ENCODE results near the gene TMTC1.
A peak's percentile ranks its signal among the peaks of the same experiment; 100 is the strongest.

TMTC1 gene

DNA sequence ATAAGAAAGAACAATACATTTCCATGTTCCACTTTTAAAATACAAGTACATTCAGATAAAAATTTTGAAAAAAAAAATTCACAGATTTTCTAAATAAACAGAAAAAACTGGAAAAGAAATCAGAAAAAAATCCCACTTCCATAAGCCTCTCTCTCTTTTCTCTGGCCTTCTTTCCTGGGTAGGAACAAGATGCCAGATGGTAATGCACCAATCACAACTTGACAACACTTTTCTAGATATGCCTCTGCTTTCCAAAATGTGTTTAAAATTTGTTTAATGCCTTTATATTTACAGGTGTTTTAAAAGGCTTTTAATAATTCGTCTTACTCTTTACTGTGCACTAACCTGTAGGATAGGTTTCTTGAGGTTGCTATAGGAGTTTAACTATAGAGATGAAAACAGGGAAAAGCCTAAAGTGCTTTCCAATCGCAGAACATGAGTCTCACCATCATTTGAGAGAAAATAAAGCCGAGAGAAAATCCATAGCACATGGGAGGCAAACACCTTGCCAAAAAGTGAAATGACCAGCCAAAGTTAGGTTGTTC is 74.2 kb downstream of the TMTC1 start:
- no peak for DNase-seq (ENCODE audit: low spot score)

DNA sequence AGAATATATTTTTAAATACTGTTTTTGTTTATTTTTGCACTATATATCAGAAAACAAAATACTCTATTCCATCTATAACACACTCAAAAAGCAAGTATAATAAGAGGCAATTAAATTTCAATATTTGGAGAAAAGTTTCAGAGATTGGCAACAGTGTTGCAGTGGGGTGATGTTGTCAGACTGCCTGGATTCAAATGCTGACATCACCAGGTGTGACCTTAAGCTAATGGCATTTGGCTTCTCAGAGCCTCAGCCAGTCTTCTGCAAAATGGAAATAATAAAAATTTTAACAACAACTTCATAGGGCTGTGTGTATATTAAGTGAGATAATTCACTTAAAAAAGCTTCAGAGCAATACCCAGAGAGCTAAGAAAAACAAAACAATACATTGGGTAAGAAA is 74.7 kb downstream of the TMTC1 start:
- no peak for DNase-seq (ENCODE audit: low spot score)

DNA sequence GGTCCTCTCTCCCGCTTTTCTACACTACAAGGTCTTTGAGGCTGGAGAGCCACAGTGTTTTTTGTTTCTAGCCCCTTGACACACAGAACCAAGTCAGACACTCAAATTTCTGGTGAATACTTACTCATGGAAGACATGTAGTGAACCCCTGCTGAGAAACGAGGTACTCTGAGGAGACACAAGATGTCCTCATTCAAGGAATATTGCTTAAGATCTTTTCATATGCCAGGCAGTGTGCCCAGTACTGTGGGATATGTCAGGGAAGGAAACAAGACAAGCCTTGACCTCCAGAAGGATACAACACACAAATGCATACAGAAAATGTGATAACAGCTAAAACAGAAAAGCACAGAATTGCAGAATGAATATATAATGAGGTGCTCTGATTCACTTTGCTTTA is 75.9 kb downstream of the TMTC1 start:
- DNase-seq (ENCODE audit: low spot score): no peak

DNA sequence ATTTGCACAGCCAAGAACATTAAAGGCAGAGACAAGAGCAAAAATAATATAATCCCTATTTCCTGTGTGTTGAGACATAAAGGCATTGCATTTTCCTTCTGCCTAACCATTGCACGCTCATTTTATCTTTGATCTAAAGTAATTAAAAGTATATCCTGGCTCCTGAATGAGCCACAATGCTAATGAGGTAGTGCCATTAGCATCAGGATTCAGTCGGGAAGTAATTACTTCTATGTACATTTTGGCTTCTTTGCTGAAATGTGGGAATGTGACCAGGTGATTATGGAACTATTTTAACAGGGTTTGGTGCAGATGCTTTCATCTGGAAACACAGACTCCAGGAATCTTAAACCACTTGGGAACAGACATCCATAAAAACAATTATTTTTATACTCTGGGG is 77.4 kb downstream of the TMTC1 start:
- DNase-seq (ENCODE audit: low spot score): no peak

DNA sequence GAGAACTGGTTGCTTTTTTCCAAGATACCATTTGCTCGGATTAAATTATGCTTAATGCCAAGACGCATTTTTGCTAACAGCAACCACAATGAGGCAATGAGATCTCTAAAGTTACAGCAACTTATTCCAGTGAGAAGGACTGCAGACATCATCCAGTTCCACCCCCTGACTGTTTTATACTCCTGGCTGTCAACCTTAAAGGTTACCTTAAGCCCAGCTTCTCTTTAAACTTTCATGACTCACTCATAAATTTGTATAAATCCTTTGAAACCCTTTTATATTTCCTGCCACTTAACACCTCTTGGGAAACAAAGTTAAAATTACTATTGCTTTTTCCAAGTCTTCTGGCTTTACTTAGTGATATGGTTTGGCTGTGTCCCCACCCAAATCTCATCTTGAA is 80.2 kb downstream of the TMTC1 start:
- DNase-seq (ENCODE audit: low spot score): no peak

DNA sequence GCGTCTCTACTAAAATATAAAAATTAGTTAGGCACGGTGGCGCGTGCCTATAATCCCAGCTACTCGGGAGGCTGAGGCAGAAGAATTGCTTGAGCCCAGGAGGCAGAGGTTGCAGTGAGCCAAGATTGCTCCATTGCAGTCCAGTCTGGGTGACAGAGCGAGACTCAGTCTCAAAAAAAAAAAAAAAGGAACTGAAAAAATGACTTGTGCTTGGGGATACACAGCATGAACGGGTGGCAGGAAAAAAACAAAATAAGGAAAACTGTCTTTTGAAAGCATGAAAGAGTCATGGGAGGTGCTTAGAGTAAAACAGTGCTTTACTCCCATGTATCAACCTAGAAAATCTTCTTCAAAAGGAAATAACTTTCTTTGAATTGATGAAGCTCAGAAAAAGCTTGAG is 80.8 kb downstream of the TMTC1 start:
- DNase-seq (ENCODE audit: low spot score): no peak

DNA sequence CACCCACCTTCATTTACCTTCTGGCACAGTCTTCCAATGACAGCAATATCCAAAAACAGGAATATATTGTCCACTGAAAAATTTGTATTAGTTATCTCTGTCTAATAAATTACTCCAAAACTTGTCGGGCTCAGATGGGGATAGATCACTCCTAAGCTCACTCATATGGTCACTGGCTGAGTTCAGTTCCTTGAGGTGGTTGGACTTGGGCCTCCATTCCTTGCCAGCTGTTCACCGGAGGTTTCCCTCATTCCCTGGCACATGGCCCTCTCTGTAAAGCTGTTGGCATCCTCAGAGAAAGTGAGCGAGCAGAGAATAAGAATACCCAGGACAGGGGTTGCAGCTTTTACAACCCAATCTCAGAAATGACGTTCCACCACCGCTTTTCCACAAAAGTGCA is 81.5 kb downstream of the TMTC1 start:
- no peak for DNase-seq (ENCODE audit: low spot score)

DNA sequence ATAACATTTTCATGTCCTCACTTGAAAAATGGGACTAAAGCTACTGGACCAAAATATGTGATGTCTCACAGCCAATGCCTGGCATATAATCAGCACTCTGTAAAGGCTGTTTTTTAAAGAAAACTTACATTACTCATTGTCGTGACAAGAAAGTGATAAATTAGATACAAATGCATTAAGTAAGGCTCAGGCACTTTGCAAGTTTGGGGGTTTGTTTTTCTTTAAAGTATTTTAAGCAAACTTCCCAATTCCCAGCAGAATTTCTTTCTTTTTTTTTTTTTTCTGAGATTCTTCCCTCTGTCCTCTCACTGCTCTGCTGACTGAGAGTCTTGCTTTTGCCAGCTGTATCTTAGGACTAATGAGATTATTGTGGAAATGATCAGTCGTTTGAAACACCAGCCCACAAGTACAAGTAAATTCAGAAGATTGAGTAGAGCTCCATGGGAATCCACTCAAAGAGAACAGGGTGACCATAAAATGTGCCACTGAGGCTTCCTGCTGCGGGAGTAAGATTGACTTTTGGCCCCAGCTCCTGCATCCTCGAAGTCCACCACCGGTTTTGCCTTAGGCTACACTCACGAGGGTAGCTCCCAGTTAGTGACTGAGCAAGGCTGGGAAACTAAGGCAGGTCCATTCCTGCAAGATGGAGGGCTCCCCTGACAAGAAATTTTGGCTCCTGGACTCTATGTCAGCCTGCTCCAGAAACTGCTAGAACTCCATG is 82.8 kb downstream of the TMTC1 start:
- DNase-seq (ENCODE audit: low spot score): no peak

DNA sequence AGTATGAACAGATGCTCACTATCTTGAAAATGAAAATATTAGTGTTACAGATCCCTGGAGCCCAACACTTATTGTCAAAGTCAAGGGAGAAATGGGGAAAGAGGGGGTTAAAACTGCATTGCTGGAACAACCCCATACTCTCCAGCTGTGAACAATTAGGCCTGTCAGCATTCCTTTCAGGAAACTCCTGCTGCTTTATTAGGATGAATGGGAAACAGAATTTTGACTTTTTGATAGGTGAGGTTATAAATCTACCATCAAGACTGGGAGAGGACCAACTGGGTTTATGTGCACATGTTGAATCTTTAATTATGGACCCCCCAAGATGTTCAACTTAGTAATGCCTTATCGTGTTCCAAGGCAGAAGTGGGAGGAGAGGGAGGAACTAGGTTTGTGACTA is 85.0 kb downstream of the TMTC1 start:
- peak; percentile 44 for DNase-seq (ENCODE audit: low spot score)

DNA sequence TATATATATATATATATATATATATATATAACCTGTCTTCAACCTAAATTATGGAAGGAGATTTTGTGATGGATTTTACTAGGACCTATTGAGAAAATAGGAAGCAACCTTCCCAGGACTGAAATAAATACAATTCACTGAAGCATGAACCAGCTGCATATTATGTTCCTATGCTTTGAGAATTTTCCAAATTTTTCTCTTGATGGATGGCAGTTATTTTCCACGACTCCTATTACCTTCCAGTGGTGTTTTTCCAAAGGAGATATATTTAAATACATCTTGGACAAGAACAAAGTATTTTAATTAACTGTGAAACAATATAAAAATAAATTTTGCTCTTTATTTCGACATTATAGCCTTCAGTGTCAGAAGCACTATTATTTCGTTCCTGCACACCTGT is 87.9 kb downstream of the TMTC1 start:
- no peak for DNase-seq (ENCODE audit: low spot score)

DNA sequence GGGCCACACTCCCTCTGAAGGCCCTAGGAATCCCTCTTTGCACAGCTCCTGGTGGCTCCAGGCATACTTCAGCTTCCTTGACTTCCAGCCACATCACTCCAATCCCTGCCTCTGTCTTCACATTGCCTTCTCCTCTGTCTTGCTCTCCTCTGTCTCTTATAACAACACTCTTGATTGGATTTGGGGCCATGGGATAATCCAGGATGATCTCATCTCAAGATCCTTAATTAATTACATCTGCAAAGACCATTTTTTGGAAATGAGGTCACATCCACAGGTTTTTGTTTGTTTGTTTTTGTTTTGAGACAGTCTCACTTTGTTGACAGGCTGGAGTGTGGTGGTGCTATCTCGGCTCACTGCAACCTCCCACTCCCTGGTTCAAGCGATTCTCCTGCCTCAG is 88.7 kb downstream of the TMTC1 start:
- no peak for DNase-seq (ENCODE audit: low spot score)

DNA sequence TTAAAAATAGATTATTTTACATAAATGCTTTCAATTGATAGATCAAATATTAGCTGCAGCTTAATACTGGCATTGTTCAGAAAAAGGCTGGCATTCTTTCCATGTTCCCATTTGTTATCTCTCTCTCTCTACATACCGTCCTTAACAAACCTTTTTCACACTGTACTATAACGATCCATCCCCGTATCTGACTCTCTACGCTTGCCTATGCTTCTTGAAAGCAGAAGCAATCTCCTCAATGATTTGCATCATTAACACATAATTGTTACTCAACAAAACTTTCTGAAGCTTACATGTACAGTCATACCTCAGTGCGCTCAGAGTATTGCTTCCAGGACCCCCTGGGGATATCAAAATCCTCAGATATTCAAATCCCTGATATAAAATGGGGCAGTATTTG is 89.7 kb downstream of the TMTC1 start:
- DNase-seq (ENCODE audit: low spot score): no peak

DNA sequence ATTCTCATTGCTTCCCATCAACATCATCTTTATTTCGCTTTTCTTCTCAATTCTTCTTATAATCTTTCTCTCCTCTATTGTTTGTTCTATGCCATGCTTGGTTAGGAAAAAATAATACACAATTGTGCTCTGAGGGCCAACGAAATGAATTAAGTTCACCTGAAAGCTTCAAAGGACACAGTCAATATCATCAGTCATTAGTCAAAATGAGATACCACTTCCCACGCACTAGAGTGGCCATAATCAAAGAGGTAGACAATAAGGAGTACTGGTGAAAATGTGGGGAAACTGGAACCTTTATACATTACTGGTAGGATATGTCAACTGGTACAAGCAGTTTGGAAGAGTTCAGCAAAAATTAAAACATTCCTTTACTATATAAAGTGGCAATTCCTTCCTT is 91.5 kb downstream of the TMTC1 start:
- DNase-seq (ENCODE audit: low spot score): no peak

DNA sequence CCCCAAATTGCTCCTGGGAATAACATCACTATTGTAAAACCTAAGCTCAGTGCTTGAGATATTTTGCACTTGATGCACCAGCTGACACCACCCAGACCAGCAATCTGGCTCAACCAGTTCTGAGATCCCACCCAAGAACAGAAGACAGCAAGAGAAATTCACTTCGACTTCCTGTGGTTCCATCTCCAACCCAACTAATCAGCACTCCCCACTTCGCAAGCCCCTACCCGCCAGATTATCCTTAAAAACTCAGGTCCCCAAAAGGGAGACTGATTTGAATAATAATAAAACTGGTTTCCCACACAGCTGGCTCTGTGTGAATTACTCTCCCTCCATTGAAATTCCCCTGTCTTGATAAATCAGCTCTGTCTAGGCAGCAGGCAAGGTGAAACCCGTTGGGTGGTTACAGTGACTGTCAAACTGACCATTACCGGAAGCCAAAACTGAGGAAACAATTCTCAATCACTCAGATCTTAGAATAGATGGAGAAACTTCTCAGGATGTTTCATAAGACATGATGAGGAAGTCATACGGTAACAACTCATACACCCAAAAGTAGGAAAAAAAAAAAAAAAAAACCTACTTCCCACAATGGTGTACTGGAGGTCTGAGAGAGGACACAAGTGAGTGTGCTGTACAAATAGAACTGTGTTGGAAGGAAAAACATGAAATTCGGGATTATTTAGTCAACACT is 92.4 kb downstream of the TMTC1 start:
- no peak for DNase-seq (ENCODE audit: low spot score)

DNA sequence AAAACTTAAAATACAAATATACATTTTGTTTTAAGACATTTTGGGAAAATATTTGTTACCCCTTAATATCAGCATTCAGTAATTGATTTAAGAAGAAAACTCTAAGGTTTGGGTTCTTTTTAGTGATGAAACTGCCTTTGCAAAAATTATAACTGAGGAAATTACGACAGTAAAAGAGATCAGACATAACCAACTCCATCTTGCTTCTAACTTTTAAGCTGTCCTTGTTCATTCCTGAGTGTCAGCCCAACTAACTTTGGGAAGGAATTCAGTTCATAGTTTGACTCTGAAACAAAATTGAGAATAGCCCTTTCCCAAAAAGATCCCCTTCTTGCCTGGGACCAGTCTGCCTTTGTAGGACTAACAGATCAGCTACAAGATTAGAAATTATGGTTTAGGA is 93.0 kb downstream of the TMTC1 start:
- no peak for DNase-seq (ENCODE audit: low spot score)

DNA sequence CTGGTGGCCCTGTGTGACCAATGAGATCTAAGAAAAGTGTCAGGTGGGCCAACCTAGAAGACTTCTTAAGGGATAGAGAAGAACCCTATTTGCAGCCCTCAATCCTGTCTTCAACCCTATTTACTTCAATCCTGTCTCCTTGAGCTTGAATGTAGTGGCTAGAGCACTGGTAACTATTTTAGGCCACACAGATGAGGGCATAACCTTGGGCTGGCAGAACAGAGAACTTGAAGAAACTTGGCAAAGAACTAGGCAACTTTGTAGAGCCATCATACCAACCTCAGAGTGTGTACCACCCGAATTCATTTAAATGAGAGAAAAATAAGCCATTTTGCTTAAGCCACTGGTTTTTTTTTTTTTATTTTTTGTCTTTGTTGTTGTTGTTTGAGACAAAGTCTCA is 94.8 kb downstream of the TMTC1 start:
- no peak for DNase-seq (ENCODE audit: low spot score)

DNA sequence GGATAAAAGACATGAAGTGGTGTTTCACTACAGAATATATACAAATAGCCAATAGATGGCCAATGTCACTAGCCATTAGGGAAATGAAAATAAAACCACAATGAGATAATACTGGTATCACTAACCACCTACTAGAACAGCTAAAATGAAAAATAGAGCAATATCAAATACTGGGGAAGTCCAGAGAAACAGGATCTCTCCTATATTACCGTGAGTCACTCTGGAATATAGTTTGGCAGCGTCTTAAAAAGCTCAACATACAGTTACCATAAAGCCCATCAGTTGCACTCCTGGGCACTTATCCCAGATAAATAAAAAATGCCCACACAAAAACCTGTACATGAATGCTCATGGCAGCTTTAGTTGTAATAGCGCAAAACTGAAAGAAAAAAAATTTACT is 101.7 kb downstream of the TMTC1 start:
- DNase-seq (ENCODE audit: low spot score): no peak

DNA sequence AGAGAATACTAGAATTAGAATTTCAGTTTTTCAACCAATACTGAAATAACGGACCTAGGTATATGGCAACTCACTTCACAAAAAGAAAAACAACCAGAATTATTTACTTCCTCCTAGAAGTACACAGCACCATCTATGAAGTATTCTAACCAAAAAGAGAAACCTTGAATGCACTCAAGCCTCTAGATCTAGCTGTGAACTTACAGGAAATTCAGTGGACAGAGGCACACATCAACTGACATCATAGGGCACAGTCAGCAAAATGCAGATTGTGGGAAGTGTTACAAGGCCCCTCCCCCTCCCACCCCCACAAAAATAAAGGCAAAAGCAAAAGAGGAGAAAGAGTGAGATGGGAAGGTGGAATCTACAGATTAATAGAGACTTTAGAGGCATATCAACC is 102.4 kb downstream of the TMTC1 start:
- DNase-seq (ENCODE audit: low spot score): no peak

DNA sequence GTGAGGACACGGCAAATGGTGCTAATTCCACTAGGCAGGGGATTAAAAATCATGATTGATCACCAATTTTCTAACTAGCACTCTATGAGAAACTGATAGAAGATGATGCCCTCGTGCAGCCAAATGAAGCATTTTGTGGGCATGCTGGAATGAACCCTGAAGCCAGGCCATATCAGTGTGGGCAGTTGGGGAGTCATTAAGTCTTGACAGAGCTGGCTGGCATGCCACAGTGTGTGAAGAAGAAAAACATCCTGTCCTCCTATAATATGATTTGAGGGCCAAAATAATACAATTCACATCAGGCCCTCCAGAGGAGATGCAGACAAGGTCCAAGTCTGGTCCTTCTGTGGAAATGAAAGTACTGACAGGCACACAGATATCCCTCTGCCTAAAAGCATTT is 107.1 kb downstream of the TMTC1 start:
- no peak for DNase-seq (ENCODE audit: low spot score)

DNA sequence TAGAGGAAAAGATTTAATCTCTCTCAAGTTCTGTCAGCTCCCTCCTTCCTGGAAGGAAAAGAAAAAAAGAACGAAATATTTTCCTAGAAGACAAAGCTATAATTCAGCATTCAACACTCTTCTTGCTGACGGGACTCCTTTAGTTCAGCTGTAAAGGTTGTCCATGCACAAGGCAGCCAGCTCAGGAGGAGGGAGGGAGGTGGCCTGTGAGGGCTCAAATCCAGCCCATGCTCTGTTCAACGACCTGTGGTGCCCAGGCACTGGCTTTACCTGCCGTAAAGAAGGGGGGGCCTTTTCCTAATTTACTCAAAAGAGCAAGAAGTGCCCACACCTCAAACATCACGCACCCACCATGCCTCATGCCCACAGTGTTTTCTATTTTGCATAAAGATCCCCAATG is 109.3 kb downstream of the TMTC1 start:
- no peak for DNase-seq (ENCODE audit: low spot score)

DNA sequence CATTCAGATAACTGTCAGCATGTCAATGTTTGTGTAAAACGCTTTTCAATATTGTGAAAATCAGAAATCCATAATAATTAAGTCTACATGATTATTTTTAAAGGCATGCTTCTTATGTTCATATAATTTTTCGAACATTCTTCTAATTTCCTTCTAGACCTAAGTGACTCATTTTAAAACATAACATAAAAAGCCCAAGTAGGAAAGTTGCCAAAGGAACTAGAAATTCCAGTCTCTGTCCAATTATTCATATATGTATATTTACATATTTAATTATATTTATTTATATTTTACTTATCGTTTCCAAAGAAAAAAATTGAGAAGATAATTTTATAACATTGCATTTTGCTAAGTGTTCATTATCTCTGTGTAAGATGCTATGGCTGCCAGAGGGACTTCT is 110.4 kb downstream of the TMTC1 start:
- no peak for DNase-seq (ENCODE audit: low spot score)

DNA sequence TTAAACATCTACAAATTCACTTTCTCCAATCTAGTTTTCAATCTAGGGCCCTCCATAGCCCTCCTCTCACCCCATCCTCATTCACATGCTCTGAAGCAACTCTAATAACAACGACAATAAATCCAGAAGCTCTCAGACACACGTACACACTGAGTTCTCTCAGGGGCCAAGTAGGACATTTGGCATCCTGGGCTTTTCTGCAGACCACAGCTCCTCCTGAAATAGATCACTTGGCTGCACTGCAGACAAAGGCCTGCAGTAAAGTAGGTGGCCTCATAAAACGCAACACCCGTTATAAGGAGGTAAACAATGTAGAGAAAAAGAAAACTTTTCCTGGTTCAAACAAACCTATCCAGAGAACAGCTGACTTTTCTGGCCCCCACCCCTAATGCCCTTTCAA is 111.2 kb downstream of the TMTC1 start:
- DNase-seq (ENCODE audit: low spot score): no peak

DNA sequence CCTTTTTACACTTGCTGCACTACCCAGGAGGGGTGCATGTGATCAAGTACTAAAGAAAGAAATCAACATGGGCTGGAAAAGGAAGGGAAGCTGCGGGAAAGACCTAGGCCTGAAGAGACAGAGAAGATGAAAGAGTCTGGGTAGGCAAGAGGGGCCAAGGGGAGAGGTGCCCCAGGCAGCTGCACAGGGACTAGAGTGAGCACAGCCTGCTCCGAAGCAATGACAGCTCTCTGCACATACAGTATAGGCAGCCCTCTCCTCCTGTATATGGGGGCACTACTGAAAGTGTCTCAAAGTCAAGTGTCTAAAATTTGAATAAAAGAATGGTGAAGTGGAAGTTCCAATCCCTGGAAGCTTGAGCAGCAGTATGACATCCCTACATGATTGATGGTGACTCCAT is 112.0 kb downstream of the TMTC1 start:
- DNase-seq (ENCODE audit: low spot score): no peak

DNA sequence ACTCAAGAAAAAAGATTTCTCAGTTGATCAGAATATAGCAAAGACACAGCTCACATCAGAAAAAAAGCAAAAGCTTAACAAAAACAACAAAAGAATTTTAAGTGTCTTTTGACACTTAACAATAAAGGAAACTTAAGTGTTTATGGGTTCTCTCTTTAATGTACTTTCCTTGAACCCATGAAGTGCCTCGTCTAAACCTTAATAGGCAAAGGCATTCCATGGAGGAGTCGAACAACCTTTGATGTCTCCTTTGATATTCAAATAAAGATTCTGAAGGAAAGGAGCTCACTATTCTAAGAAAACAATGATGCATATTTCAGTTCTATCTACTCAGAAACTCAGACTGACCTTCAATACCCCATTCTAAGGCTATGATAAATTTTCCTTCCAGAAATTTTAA is 116.7 kb downstream of the TMTC1 start:
- DNase-seq (ENCODE audit: low spot score): no peak
